Measurements from ENCODE around the gene PACSIN3. TPM values are rescaled to one million over a fixed set of nuclear protein-coding genes. Genes with fewer than 3 reads are reported as not detected.

Gene PACSIN3
- total and polyA plus RNA-seq, 2 of the 13 experiments (the other 11 are each of a cell fraction or from before 2014, with no cell fraction given): 47.9 to 93.3 TPM

DNA sequence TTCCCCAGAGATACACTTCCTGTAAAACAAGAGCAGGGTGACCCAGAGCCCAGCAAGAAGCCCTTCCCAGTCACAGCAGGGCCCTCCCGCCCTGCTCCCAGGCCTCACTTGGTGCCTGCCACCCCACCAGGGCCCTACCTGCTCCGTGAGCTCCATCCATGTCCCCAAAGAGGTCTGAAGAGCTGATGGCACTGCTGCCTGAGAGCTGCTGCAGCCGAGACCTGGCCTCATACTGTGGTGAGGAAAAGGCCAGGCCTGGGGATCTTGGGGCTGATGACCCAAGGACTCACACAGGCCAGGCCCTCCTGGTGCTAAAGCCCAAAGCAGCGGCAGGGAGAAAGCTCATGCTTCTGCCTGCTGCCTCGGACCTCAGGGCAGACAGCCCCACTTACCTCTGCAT lies 19.9 kb downstream of the PACSIN3 start (continued):
- TF ChIP-seq, protein P1, sequence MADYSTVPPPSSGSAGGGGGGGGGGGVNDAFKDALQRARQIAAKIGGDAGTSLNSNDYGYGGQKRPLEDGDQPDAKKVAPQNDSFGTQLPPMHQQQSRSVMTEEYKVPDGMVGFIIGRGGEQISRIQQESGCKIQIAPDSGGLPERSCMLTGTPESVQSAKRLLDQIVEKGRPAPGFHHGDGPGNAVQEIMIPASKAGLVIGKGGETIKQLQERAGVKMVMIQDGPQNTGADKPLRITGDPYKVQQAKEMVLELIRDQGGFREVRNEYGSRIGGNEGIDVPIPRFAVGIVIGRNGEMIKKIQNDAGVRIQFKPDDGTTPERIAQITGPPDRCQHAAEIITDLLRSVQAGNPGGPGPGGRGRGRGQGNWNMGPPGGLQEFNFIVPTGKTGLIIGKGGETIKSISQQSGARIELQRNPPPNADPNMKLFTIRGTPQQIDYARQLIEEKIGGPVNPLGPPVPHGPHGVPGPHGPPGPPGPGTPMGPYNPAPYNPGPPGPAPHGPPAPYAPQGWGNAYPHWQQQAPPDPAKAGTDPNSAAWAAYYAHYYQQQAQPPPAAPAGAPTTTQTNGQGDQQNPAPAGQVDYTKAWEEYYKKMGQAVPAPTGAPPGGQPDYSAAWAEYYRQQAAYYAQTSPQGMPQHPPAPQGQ (CRISPR knock-in tag; IDR thresholded peaks at IDR 0.05; ENCODE audit: borderline replicate concordance): no peak
- TF ChIP-seq ZMYM3 (CRISPR knock-in tag; IDR thresholded peaks at IDR 0.05): no peak

DNA sequence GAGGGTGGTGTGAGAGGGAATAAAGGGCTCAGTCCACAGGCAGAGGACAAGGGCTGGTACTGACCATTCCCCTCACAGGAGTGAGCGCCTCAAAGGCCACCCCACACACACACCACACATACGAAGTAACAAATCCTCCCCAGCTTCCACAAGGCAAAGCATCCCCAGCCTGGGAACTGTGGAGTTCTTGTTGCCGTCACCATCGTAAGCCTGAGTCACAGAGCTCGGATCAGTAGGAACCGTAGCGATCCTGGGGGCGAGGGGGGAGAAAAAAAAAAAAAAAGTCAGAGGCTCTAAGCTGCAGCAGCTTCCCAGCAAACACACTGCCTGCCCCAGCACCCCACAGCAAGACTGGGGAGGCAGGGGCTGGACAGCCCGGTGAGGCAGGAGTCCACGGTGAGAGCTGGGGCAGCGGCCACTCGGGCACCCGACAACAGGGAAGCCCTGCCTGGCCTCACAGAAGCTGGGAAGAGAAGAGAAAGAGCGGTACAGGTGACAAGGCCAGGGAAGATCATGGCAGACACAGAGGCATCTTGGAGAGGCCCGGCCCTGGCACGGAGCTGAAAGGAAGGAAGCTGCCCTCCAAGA lies 20.9 kb downstream of the PACSIN3 start:
- ChIA-PET CTCF (ENCODE audit: low intra/inter-chr PET ratio, low total read pairs) (no interaction called here), POLR2A (interaction anchor here (0.9 to 1.2 kb wide), 2 partner anchors 21 to 49 kb away, joined by 3 to 4 read pairs; partner anchors contain the start of gene DDB2)
- H3K9me3 ChIP-seq (ENCODE audit: low read length): no peaks in the 10 kb centered on the region
- no peak overlapping the region for H3K4me3 ChIP-seq (replicated peaks in 1 of 3; ENCODE audit: insufficient read depth in 1 of 3, low read depth in 2 of 3, low read length in 3 of 3)
- no peak overlapping the region for H3K4me2 ChIP-seq (ENCODE audit: low read depth, low read length)
- no peak overlapping the region for H2AFZ ChIP-seq (ENCODE audit: low read length)
- DNase-seq (ENCODE audit: low spot score) (no peak), FAIRE-seq (no peak), ATAC-seq (no peak)
- H3K4me1 ChIP-seq (ENCODE audit: insufficient read depth, low read length): peaks cover 21% of the 10 kb centered on the region
- intact Hi-C loops (cut with micrococcal nuclease; ENCODE audit: unreplicated experiment) (no loop called here), in situ Hi-C loops (cut with HindIII; ENCODE audit: extremely low pct_ligation_motif_present, low pct_unique_long_range_greater_than_20kb) (no loop called here)
- 99% methylated on average over 15 of the region's 16 CpGs for WGBS (ENCODE audit: low lambda C conversion rate)
- peaks cover 9% of the 10 kb centered on the region for H3K79me2 ChIP-seq (ENCODE audit: insufficient read depth, low read length)
- no peak overlapping the region for H3K27ac ChIP-seq (ENCODE audit: extremely low read length, insufficient read depth, low read length)
- TF ChIP-seq AGO2 (optimal IDR thresholded peaks at IDR 0.05; ENCODE audit: low read depth, low read length): peak; percentile 70
- TF ChIP-seq FOXP1 (IDR thresholded peaks at IDR 0.05): no peak
- no peak for TF ChIP-seq FOXP1 (CRISPR knock-in tag; IDR thresholded peaks at IDR 0.05)
- peak; percentile 37 for TF ChIP-seq RBM22 (optimal IDR thresholded peaks at IDR 0.05; ENCODE audit: low read length)
- no peak for TF ChIP-seq GPN1 (CRISPR knock-in tag; IDR thresholded peaks at IDR 0.05; ENCODE audit: borderline replicate concordance)
- peak; percentile 36; the same call in 1 of the 2 replicates for TF ChIP-seq RBFOX2 (IDR thresholded peaks at IDR 0.05; ENCODE audit: low read depth, low read length)
- peaks cover 34 to 55% of the 10 kb centered on the region in 2 experiments for H3K36me3 ChIP-seq (replicated peaks in 1 of 2; ENCODE audit: control insufficient read depth in 1 of 2, insufficient read depth in 2 of 2, low read length in 2 of 2)
- BruUV-seq (replicated peaks): no TSS peak
- H4K20me1 ChIP-seq (ENCODE audit: insufficient read depth, low read length): peaks cover 10% of the 10 kb centered on the region; the same call in 1 of the 2 replicates
- H3K9ac ChIP-seq (ENCODE audit: insufficient read depth, low read depth, low read length): no peak overlapping the region
- H3K27me3 ChIP-seq (ENCODE audit: control insufficient read depth in 1 of 2, insufficient read depth in 2 of 2, low read length in 2 of 2): no peaks in the 10 kb centered on the region
